Uterus (tissue), 2 donors: ENCODE results near the gene SORL1.

Experiments
- CTCF ChIP-seq, 4 experiments: fragments of 200-600 bp in 2 of 4; fragments of 450-650 bp in 2 of 4; sonication (generic) in 2 of 4; IDR thresholded peaks; one replicate each; pipeline ENCODE4 v1.5.1; 2016 to 2019; ENCODE audit warnings: antibody characterized with exemption in 4 of 4, mild to moderate bottlenecking in 2 of 4, moderate library complexity in 1 of 4
- POLR2A ChIP-seq, 2 donors: fragments of 450-650 bp; IDR thresholded peaks; one replicate each; pipeline ENCODE4 v1.6.1; 2016; ENCODE audit warnings: antibody characterized with exemption in 2 of 2, mild to moderate bottlenecking in 1 of 2, moderate library complexity in 1 of 2

GRCh38 chr11:121563003-121563402, 110.9 kb downstream of the SORL1 start:
- TF ChIP-seq CTCF (IDR thresholded peaks at IDR 0.05) (no peak), POLR2A (IDR thresholded peaks at IDR 0.05) (no peak)
